CD4-positive, alpha-beta T cell (primary cell): Measurements from ENCODE around the gene GRN. TPM values are rescaled to one million over a fixed set of nuclear protein-coding genes. Genes with fewer than 3 reads are reported as not detected.

Experiments
- ATAC-seq: fragments of 200-7000 bp; cut with Tn5 transposase; one replicate; pipeline ENCODE4 v1.10.0; 2022; ENCODE audit warnings: mild to moderate bottlenecking; ENCODE audit not compliant: poor library complexity
- CTCF ChIA-PET: fragments of 350-600 bp; sonication (Branson Sonifier 250); formaldehyde crosslinking; loops from one replicate; lab custom pipeline; 2021; ENCODE audit warnings: antibody characterized with exemption, inconsistent platforms; lab: Charles Lee
- POLR2A ChIA-PET: fragments of 350-600 bp; sonication (Branson Sonifier 250); formaldehyde crosslinking; loops from one replicate; lab custom pipeline; 2021; ENCODE audit warnings: antibody characterized with exemption, inconsistent platforms; lab: Charles Lee
- DNase-seq, 14 experiments: peaks; one replicate each; pipeline ENCODE4 v3.0.0-alpha.2; 2013 to 2020; ENCODE audit warnings: mixed read lengths in 2 of 14
- H3K27ac ChIP-seq, 2 donors: one replicate each; pipeline versions ENCODE4 v1.5.1 to v1.7.0; 2013; ENCODE audit warnings: low read length in 2 of 2, low read depth in 1 of 2, mild to moderate bottlenecking in 1 of 2
- H3K27me3 ChIP-seq, 2 experiments: 1 replicate in 1 of 2; 2 replicates in 1 of 2; pipeline versions ENCODE4 v1.6.1 to v1.7.0; 2013; ENCODE audit warnings: low read length in 2 of 2, control low read depth in 1 of 2, mild to moderate bottlenecking in 1 of 2, moderate library complexity in 1 of 2; ENCODE audit not compliant: insufficient read depth in 2 of 2, control insufficient read depth in 1 of 2
- H3K36me3 ChIP-seq: one replicate; pipeline ENCODE4 v1.6.1; 2013; ENCODE audit warnings: low read length, control low read depth; ENCODE audit not compliant: insufficient read depth
- H3K4me1 ChIP-seq: one replicate; pipeline ENCODE4 v1.6.1; 2013; ENCODE audit warnings: low read length, control low read depth; ENCODE audit not compliant: insufficient read depth
- H3K4me3 ChIP-seq: one replicate; pipeline ENCODE4 v1.5.1; 2013; ENCODE audit warnings: mild to moderate bottlenecking, low read length, moderate library complexity
- H3K9me3 ChIP-seq, 2 experiments: 1 replicate in 1 of 2; 2 replicates in 1 of 2; pipeline versions ENCODE4 v1.6.1 to v1.7.0; 2013; ENCODE audit warnings: low read length in 2 of 2, mild to moderate bottlenecking in 2 of 2, control low read depth in 1 of 2, moderate library complexity in 1 of 2; ENCODE audit not compliant: control insufficient read depth in 1 of 2, insufficient read depth in 1 of 2
- H3K27ac Mint-ChIP-seq: one replicate; pipeline ENCODE4 v1.8.0; 2020; ENCODE audit warnings: mixed read lengths
- H3K27me3 Mint-ChIP-seq: one replicate; pipeline ENCODE4 v1.8.0; 2021; ENCODE audit warnings: mixed read lengths
- H3K36me3 Mint-ChIP-seq: one replicate; pipeline ENCODE4 v1.8.0; 2021; ENCODE audit warnings: low read depth, mixed read lengths
- H3K4me1 Mint-ChIP-seq: one replicate; pipeline ENCODE4 v1.8.0; 2021; ENCODE audit warnings: low read depth, mixed read lengths
- H3K4me3 Mint-ChIP-seq: one replicate; pipeline ENCODE4 v1.8.0; 2020; ENCODE audit warnings: mild to moderate bottlenecking, mixed read lengths
- H3K9me3 Mint-ChIP-seq: one replicate; pipeline ENCODE4 v1.8.0; 2020; ENCODE audit warnings: mixed read lengths
- CTCF ChIP-seq: fragments of 200-600 bp; IDR thresholded peaks from one replicate; pipeline ENCODE4 v1.8.0; 2022; ENCODE audit warnings: antibody characterized with exemption, mild to moderate bottlenecking
- intact Hi-C, 2 experiments: fragments of 100-400 bp; cut with DNase I in 1 of 2; cut with micrococcal nuclease in 1 of 2; formaldehyde crosslinking; loops; one replicate each; pipeline versions ENCODE4 v1.15.1 to v1.9.0; 2023 to 2025; cut with DNase I, micrococcal nuclease
- total RNA-seq, 174 experiments: library from RNA in 2 of 174; stranded (reverse) in 2 of 174; gene quantifications; one replicate each; pipeline ENCODE4 v1.2.3 and lab custom pipeline; 2021 to 2026

The GRN gene
- total RNA-seq, 2 experiments from 2014 or later = 15.3 to 16.1 TPM

- DNase-seq (no peak), ATAC-seq (no peak)
- Mint-ChIP-seq H3K4me3 (peak overlapping the region; percentile 85), H3K27ac (peak overlapping the region; percentile 33), H3K9me3 (no peaks in the 10 kb centered on the region), H3K4me1 (peaks cover 27% of the 10 kb centered on the region), H3K36me3 (peaks cover 32% of the 10 kb centered on the region), H3K27me3 (no peaks in the 10 kb centered on the region)
- no peaks in the 10 kb centered on the region for H3K27me3 ChIP-seq
- intact Hi-C loops = loop anchor here (1.0 to 10.0 kb wide), 5 partner anchors 15 to 199 kb away; partner anchors contain the start of genes HDAC5 (in 1 of the 2), HROB (in 1 of the 2) and RUNDC3A (in 1 of the 2)
- ChIA-PET CTCF (interaction anchor here (1.6 to 2.1 kb wide), 2 partner anchors 106 to 114 kb away, joined by 4 to 10 read pairs; no protein-coding TSS in a partner anchor), POLR2A (interaction anchor here (0.9 to 4.4 kb wide), 10 partner anchors 21 to 138 kb away, joined by 3 to 157 read pairs (median 6); partner anchors contain the start of genes ATXN7L3, GRN, TMUB2 and UBTF)
- H3K9me3 ChIP-seq = no peaks in the 10 kb centered on the region
- no peak for TF ChIP-seq CTCF
- peaks cover 31% of the 10 kb centered on the region for H3K36me3 ChIP-seq
- peaks cover 44% of the 10 kb centered on the region for H3K4me1 ChIP-seq
- H3K4me3 ChIP-seq = peak overlapping the region; percentile 85
- H3K27ac ChIP-seq = no peak overlapping the region
Measured at GRCh38 chr17:44324092-44324570, 21.0 kb upstream of the GRN start.

GRCh38 chr17:44324571-44325275, 20.4 kb upstream of the GRN start, which contains the start of gene SLC25A39:
Gene SLC25A39 (minus strand): TSS chr17:44324823. CDS start chr17:44323562, 1,261 bp downstream.
- Mint-ChIP-seq H3K27ac (peak within 1 kb of the TSS; percentile 96), H3K27me3 (no peaks in the 10 kb centered on the region), H3K4me3 (peak within 1 kb of the TSS; percentile 95), H3K9me3 (no peaks in the 10 kb centered on the region), H3K4me1 (peaks cover 27% of the 10 kb centered on the region), H3K36me3 (peaks cover 26% of the 10 kb centered on the region)
- peak within 1 kb of the TSS; percentile 83 to 90 for H3K27ac ChIP-seq
- H3K36me3 ChIP-seq = peaks cover 27% of the 10 kb centered on the region
- H3K4me3 ChIP-seq = peak within 1 kb of the TSS; percentile 85
- CTCF ChIA-PET = interaction anchor here (1.6 to 2.1 kb wide), 2 partner anchors 106 to 114 kb away, joined by 4 to 10 read pairs; no protein-coding TSS in a partner anchor
- no peaks in the 10 kb centered on the region for H3K9me3 ChIP-seq
- ATAC-seq (peak; percentile 69), DNase-seq (peak; percentile 87 to 97 (median 94))
- H3K27me3 ChIP-seq = no peaks in the 10 kb centered on the region
- intact Hi-C loops = loop anchor here (1.0 to 10.0 kb wide), 5 partner anchors 16 to 200 kb away; partner anchors contain the start of genes HDAC5 (in 1 of the 2), HROB (in 1 of the 2) and RUNDC3A (in 1 of the 2)
- peaks cover 44% of the 10 kb centered on the region for H3K4me1 ChIP-seq
- TF ChIP-seq CTCF = no peak
- POLR2A ChIA-PET = interaction anchor here (0.9 to 4.4 kb wide), 13 partner anchors 21 to 138 kb away, joined by 3 to 157 read pairs (median 5); partner anchors contain the start of genes ATXN7L3, GRN, TMUB2 and UBTF

GRCh38 chr17:44326861-44327444, 18.1 kb upstream of the GRN start:
- peaks cover 50% of the 10 kb centered on the region for H3K4me1 ChIP-seq
- DNase-seq (peak; percentile 87 to 97 (median 93)), ATAC-seq (peak; percentile 73)
- peak overlapping the region; percentile 85 for H3K4me3 ChIP-seq
- Mint-ChIP-seq H3K4me3 (peak overlapping the region; percentile 78), H3K27me3 (no peaks in the 10 kb centered on the region), H3K36me3 (peaks cover 15% of the 10 kb centered on the region), H3K27ac (peak overlapping the region; percentile 96), H3K9me3 (no peaks in the 10 kb centered on the region), H3K4me1 (peaks cover 34% of the 10 kb centered on the region)
- no peaks in the 10 kb centered on the region for H3K9me3 ChIP-seq
- intact Hi-C loops = loop anchor here (2.0 to 10.0 kb wide), 2 partner anchors 18 to 202 kb away; partner anchors contain the start of genes GRN (in 1 of the 2) and HDAC5 (in 1 of the 2)
- H3K27ac ChIP-seq = peak overlapping the region in 1 of 2 donors; percentile 38
- CTCF ChIA-PET = interaction anchor here (0.9 to 1.3 kb wide), 3 partner anchors 19 to 123 kb away, joined by 4 to 15 read pairs (median 4); partner anchors contain the start of gene GRN
- POLR2A ChIA-PET = interaction anchor here (0.5 to 4.4 kb wide), 29 partner anchors 9 to 1329 kb away, joined by 3 to 157 read pairs (median 5); partner anchors contain the start of genes GPATCH8, GRN, HDAC5 and RPL27
- TF ChIP-seq CTCF = no peak
- H3K27me3 ChIP-seq = no peaks in the 10 kb centered on the region
- H3K36me3 ChIP-seq = peaks cover 5% of the 10 kb centered on the region
